Type B pancreatic cell (in vitro differentiated cells): ENCODE measurements around the gene CROCC2. TPM values are rescaled to one million over a fixed set of nuclear protein-coding genes. Genes with fewer than 3 reads are reported as not detected.

Experiments used
- DNase-seq: peaks from one replicate; pipeline ENCODE4 v3.0.0; 2021; ENCODE audit warnings: mixed read lengths; ENCODE audit not compliant: unreplicated experiment; ENCODE audit errors: extremely low spot score
- H3K27ac Mint-ChIP-seq: 2 replicates; pipeline ENCODE4 v1.8.0; 2021; ENCODE audit warnings: mild to moderate bottlenecking, mixed read lengths
- H3K27me3 Mint-ChIP-seq: 2 replicates; pipeline ENCODE4 v1.8.0; 2021; ENCODE audit warnings: mixed read lengths
- H3K36me3 Mint-ChIP-seq: 2 replicates; pipeline ENCODE4 v1.8.0; 2021; ENCODE audit warnings: mixed read lengths
- H3K4me1 Mint-ChIP-seq: one replicate; pipeline ENCODE4 v1.8.0; 2021; ENCODE audit warnings: mixed read lengths; ENCODE audit not compliant: unreplicated experiment
- H3K4me3 Mint-ChIP-seq: 2 replicates; pipeline ENCODE4 v1.8.0; 2021; ENCODE audit warnings: mild to moderate bottlenecking, mixed read lengths
- H3K9me3 Mint-ChIP-seq: 2 replicates; pipeline ENCODE4 v1.8.0; 2021; ENCODE audit warnings: mixed read lengths
- total RNA-seq: library from RNA; stranded (reverse); gene quantifications from 2 replicates; pipeline ENCODE4 v1.2.1, GENCODE V29; 2021; ENCODE audit warnings: low replicate concordance
- TF ChIP-seq, protein P1 (sequence below): fragments of 200-600 bp; sonication (generic); conservative IDR thresholded peaks from 2 replicates; pipeline ENCODE4 v1.5.0; 2021; ENCODE audit warnings: antibody characterized with exemption, mild to moderate bottlenecking

Gene CROCC2
- total RNA-seq, 1 donor from 2014 or later, result 0.68 TPM

DNA sequence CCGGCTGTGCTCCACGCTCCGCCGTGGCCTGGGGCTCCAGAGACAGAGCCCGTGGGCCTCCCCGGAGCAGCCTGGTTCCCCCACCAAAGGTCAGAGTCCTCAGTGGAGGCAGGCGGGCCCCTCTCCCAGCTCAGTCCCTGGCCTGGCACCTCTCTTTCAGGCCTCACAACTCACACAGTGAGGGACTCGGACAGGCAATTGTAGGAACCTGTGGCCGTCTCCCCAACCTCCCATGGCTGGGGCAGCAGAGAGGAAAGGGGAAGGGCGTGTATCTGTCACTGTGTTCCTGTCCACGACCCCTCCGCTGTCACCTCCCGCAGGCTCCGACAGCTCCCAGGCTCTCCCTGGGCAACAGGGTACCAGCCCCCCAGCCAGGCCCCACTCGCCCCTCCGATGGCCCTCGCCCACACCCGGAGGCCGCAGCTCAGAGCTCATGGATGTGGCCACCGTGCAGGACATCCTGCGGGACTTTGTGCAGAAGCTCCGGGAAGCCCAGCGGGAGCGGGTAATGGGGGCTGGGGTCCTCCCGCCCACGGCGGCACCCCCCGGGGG, 59.8 kb downstream of the CROCC2 start:
- peak; percentile 70 for DNase-seq
- peaks cover 5% of the 10 kb centered on the region for H3K9me3 Mint-ChIP-seq
- H3K36me3 Mint-ChIP-seq, result no peaks in the 10 kb centered on the region
- TF ChIP-seq, protein P1, sequence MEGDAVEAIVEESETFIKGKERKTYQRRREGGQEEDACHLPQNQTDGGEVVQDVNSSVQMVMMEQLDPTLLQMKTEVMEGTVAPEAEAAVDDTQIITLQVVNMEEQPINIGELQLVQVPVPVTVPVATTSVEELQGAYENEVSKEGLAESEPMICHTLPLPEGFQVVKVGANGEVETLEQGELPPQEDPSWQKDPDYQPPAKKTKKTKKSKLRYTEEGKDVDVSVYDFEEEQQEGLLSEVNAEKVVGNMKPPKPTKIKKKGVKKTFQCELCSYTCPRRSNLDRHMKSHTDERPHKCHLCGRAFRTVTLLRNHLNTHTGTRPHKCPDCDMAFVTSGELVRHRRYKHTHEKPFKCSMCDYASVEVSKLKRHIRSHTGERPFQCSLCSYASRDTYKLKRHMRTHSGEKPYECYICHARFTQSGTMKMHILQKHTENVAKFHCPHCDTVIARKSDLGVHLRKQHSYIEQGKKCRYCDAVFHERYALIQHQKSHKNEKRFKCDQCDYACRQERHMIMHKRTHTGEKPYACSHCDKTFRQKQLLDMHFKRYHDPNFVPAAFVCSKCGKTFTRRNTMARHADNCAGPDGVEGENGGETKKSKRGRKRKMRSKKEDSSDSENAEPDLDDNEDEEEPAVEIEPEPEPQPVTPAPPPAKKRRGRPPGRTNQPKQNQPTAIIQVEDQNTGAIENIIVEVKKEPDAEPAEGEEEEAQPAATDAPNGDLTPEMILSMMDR, result no peak
- no peak overlapping the region for H3K4me3 Mint-ChIP-seq
- H3K27me3 Mint-ChIP-seq, result no peaks in the 10 kb centered on the region
- H3K27ac Mint-ChIP-seq, result no peak overlapping the region
- no peaks in the 10 kb centered on the region for H3K4me1 Mint-ChIP-seq

DNA sequence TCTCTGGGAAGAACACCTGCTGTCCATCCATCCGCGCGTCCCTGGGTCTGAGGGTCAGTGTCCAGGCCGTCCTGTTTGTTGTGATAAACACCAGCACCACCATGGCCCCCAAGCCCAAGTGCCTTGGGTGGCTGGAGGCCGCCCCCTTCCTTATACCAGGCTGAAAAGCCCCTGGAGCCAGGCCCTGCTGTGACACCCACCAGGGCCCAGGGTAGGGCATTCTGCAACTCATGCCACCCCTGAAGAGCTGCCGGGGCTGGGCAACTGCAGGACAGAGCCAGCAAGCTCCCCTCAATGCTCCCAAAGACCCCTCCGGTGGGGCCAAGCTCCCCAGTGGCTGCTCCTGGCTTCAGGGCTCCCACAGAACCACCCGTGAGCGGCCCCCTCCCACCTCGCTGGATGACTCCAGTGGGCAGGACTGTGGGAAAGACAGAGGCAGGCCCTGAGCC, 60.3 kb downstream of the CROCC2 start:
- no peak for DNase-seq
- Mint-ChIP-seq H3K36me3 (no peaks in the 10 kb centered on the region), H3K27me3 (no peaks in the 10 kb centered on the region), H3K9me3 (peaks cover 5% of the 10 kb centered on the region), H3K4me3 (no peak overlapping the region), H3K27ac (no peak overlapping the region), H3K4me1 (peaks cover 3% of the 10 kb centered on the region)
- TF ChIP-seq, protein P1, result no peak

DNA sequence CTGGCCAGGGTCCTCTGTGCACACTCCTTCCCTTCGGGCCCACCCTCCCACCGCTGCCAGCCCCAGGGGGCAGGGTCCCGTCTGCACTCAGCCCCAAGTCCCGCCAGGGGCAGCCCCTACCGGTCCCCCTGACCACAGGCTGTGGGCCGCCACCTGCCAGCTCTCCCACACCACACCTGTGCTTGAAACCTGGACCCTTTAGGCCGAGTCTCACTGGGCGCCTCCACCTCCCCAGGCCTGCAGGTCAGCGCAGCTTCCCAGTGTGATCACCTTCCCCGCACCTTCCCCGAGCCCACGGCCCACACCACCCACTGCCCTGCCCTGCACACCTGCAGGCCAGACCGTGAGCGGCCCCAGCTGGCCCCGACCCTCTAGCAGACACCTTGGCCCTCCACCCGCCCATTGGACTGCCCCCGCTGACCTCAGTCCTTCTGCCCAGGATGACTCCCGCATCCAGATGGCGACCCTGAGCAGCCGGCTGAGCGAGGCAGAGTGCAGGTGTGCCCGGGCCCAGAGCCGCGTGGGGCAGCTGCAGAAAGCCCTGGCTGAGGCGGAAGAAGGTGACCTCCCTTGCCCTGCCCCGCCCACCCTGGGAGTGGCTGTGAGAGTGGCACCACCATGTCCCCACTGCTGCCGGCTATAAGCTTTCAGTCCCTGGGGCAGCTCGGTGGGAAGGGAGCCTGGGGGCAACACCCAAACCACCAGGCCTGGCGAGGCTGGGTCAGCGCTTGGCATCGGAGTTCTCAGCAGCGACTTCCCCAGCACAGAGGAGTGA, 61.0 kb downstream of the CROCC2 start:
- TF ChIP-seq, protein P1, result no peak
- Mint-ChIP-seq H3K4me1 (peaks cover 7% of the 10 kb centered on the region), H3K27me3 (no peaks in the 10 kb centered on the region), H3K27ac (no peak overlapping the region), H3K4me3 (no peak overlapping the region), H3K9me3 (peaks cover 5% of the 10 kb centered on the region), H3K36me3 (no peaks in the 10 kb centered on the region)
- no peak for DNase-seq

DNA sequence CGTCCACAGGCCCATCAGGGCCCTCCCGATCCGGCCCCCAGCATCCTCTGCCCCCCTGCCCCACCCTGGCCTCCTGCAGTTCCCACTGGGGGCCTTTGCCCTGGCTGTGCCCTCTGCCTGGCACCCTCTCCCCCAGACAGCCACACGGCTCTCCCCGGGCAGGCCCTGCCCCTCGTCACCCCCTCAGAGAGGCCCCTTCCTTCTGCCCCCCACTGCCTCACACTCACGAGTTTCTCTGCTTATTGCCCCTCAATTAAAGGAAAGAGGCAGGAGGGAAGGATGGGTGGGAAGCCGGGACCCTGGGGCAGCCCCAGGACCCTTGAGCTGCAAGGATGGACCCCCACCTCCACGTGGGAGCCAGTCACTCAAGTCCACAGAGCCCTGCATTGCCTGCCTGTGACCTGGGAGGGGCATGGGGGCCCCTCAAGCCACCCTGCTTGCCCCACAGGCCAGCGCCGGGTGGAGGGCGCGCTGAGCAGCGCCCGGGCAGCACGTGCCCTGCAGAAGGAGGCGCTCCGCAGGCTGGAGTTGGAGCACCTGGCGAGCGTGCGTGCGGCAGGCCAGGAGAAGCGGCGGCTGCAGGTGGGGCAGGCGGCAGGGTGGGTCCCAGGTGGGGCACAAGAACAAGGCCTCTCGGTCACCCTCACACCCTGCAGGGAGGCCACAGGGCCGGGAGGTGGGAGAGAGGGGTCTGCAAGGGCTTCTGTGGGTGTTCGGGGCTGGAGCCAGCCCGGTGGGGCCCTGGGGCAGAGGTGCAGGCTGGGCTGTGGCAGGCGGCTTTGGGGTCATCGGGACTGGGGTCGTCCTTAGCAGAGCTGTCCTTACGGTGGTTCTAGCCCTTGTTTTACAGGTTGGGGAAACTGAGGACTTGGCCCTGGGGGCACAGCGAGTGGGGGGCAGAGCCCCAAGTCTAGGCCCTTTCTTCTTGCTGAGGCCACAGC, 61.8 kb downstream of the CROCC2 start:
- Mint-ChIP-seq H3K27me3 (no peaks in the 10 kb centered on the region), H3K9me3 (peaks cover 5% of the 10 kb centered on the region)

More for the DNA sequence above, 61.8 kb downstream of the CROCC2 start:
- peaks cover 11% of the 10 kb centered on the region for H3K4me1 Mint-ChIP-seq
- TF ChIP-seq, protein P1, result no peak
- no peak overlapping the region for H3K27ac Mint-ChIP-seq
- no peak overlapping the region for H3K4me3 Mint-ChIP-seq
- no peaks in the 10 kb centered on the region for H3K36me3 Mint-ChIP-seq
- no peak for DNase-seq
